NCI-H1105 treated with DMSO at 0.1 percent for 48 hours (cell line): Measurements from ENCODE around the gene B3GALT5.

Experiments used
- DNase-seq: peaks from one replicate; lab custom pipeline; 2025; lab: John Stamatoyannopoulos, UW

The B3GALT5 gene

GRCh38 chr21:39645331-39645730 is 32.6 kb downstream of the B3GALT5 start:
- no peak for DNase-seq

GRCh38 chr21:39647476-39647875 is 34.7 kb downstream of the B3GALT5 start:
- no peak for DNase-seq

- DNase-seq: no peak
Observed at GRCh38 chr21:39648879-39649278, 36.1 kb downstream of the B3GALT5 start.

GRCh38 chr21:39649526-39649925 is 36.8 kb downstream of the B3GALT5 start:
- no peak for DNase-seq

GRCh38 chr21:39650306-39650705 is 37.6 kb downstream of the B3GALT5 start:
- DNase-seq: no peak

GRCh38 chr21:39650801-39651200 is 38.1 kb downstream of the B3GALT5 start:
- DNase-seq: no peak

GRCh38 chr21:39651206-39651605 is 38.5 kb downstream of the B3GALT5 start:
- DNase-seq: no peak

GRCh38 chr21:39654951-39655350 is 42.2 kb downstream of the B3GALT5 start:
- DNase-seq: no peak

GRCh38 chr21:39655589-39655988 is 42.8 kb downstream of the B3GALT5 start:
- DNase-seq: no peak

- no peak for DNase-seq
Observed at GRCh38 chr21:39656209-39656608, 43.5 kb downstream of the B3GALT5 start.

GRCh38 chr21:39657091-39657689 is 44.5 kb downstream of the B3GALT5 start:
- no peak for DNase-seq

- no peak for DNase-seq
Observed at GRCh38 chr21:39658066-39658465, 45.3 kb downstream of the B3GALT5 start.

GRCh38 chr21:39659070-39659815 is 46.5 kb downstream of the B3GALT5 start:
- no peak for DNase-seq

- peak; percentile 80 for DNase-seq
Observed at GRCh38 chr21:39660191-39660980, 47.6 kb downstream of the B3GALT5 start.

GRCh38 chr21:39661121-39661520 is 48.4 kb downstream of the B3GALT5 start:
- no peak for DNase-seq

GRCh38 chr21:39661740-39662139 is 49.0 kb downstream of the B3GALT5 start:
- DNase-seq: no peak

- DNase-seq: no peak
Observed at GRCh38 chr21:39662411-39662953, 49.7 kb downstream of the B3GALT5 start.

- no peak for DNase-seq
Observed at GRCh38 chr21:39663066-39663465, 50.3 kb downstream of the B3GALT5 start.

GRCh38 chr21:39663742-39664492 is 51.2 kb downstream of the B3GALT5 start:
- DNase-seq: no peak

GRCh38 chr21:39664586-39664985 is 51.8 kb downstream of the B3GALT5 start:
- no peak for DNase-seq

- DNase-seq: no peak
Observed at GRCh38 chr21:39666026-39666425, 53.3 kb downstream of the B3GALT5 start.
